GM23338 (cell line): Measurements from ENCODE around the gene UTS2R. TPM values are rescaled to one million over a fixed set of nuclear protein-coding genes. Genes with fewer than 3 reads are reported as not detected.

Source experiments
- ATAC-seq: fragments of 200-7000 bp; cut with Tn5 transposase; 3 replicates; pipeline ENCODE4 v1.9.1; 2020
- DNase-seq: peaks from one replicate; pipeline ENCODE4 v3.0.0-alpha.2; 2015; ENCODE audit warnings: low spot score
- H2AFZ ChIP-seq: fragments of 200-600 bp; sonication (generic); 2 replicates; pipeline ENCODE4 v1.8.0; 2016; ENCODE audit warnings: antibody characterized with exemption, mild to moderate bottlenecking, moderate library complexity
- H3F3A ChIP-seq: fragments of 200-600 bp; sonication (generic); replicated peaks from 2 replicates; pipeline ENCODE4 v1.8.0; 2017; ENCODE audit warnings: antibody characterized with exemption, mixed run types, low read depth
- H3K27ac ChIP-seq: fragments of 200-600 bp; sonication (generic); 2 replicates; pipeline ENCODE4 v1.6.1; 2016; ENCODE audit warnings: low read depth
- H3K27me3 ChIP-seq: fragments of 200-600 bp; sonication (generic); 2 replicates; pipeline ENCODE4 v1.8.0; 2016; ENCODE audit warnings: mild to moderate bottlenecking, mixed run types, moderate library complexity; ENCODE audit not compliant: insufficient read depth
- H3K36me3 ChIP-seq: fragments of 200-600 bp; sonication (generic); 2 replicates; pipeline ENCODE4 v1.8.0; 2016; ENCODE audit warnings: mild to moderate bottlenecking; ENCODE audit not compliant: insufficient read depth
- H3K4me1 ChIP-seq: fragments of 200-600 bp; sonication (generic); 2 replicates; pipeline ENCODE4 v1.8.0; 2016; ENCODE audit warnings: mild to moderate bottlenecking, moderate library complexity; ENCODE audit not compliant: insufficient read depth
- H3K4me2 ChIP-seq: fragments of 200-600 bp; sonication (generic); 2 replicates; pipeline ENCODE4 v1.7.1; 2017; ENCODE audit warnings: mixed run types
- H3K4me3 ChIP-seq: fragments of 200-600 bp; sonication (generic); 2 replicates; pipeline ENCODE4 v1.6.1; 2016; ENCODE audit warnings: mixed run types
- H3K79me2 ChIP-seq: fragments of 200-600 bp; sonication (generic); replicated peaks from 2 replicates; pipeline ENCODE4 v1.8.0; 2017; ENCODE audit warnings: mild to moderate bottlenecking; ENCODE audit not compliant: insufficient read depth
- H3K9me2 ChIP-seq: fragments of 200-600 bp; sonication (generic); 2 replicates; pipeline ENCODE4 v1.8.0; 2017; ENCODE audit not compliant: insufficient read depth
- H4K20me1 ChIP-seq: fragments of 200-600 bp; sonication (generic); replicated peaks from 2 replicates; pipeline ENCODE4 v1.8.0; 2017; ENCODE audit warnings: mild to moderate bottlenecking; ENCODE audit not compliant: insufficient read depth
- H3K27ac Mint-ChIP-seq: 2 replicates; pipeline ENCODE4 v1.8.0; 2020; ENCODE audit warnings: inconsistent platforms, mild to moderate bottlenecking, moderate library complexity, mixed read lengths
- H3K27me3 Mint-ChIP-seq: 3 replicates; pipeline ENCODE4 v1.8.0; 2022; ENCODE audit warnings: low read depth, mild to moderate bottlenecking, moderate library complexity, mixed read lengths, inconsistent platforms; ENCODE audit not compliant: insufficient read depth, poor library complexity
- H3K36me3 Mint-ChIP-seq: 3 replicates; pipeline ENCODE4 v1.8.0; 2021; ENCODE audit warnings: low read depth, mild to moderate bottlenecking, inconsistent platforms, moderate library complexity, mixed read lengths
- H3K4me1 Mint-ChIP-seq: 3 replicates; pipeline ENCODE4 v1.8.0; 2020; ENCODE audit warnings: mild to moderate bottlenecking, inconsistent platforms, mixed read lengths
- H3K4me3 Mint-ChIP-seq: 3 replicates; pipeline ENCODE4 v1.8.0; 2021; ENCODE audit warnings: moderate library complexity, mild to moderate bottlenecking, inconsistent platforms, mixed read lengths
- H3K9me3 Mint-ChIP-seq: 3 replicates; pipeline ENCODE4 v1.8.0; 2020; ENCODE audit warnings: moderate library complexity, mild to moderate bottlenecking, inconsistent platforms, mixed read lengths
- CREB1 ChIP-seq: fragments of 250-450 bp; sonication (Bioruptor Pico); IDR thresholded peaks from 2 replicates; pipeline ENCODE4 v1.5.0; 2020; ENCODE audit warnings: low read depth, mild to moderate bottlenecking, moderate library complexity
- EZH2 ChIP-seq: fragments of 200-600 bp; sonication (generic); IDR thresholded peaks from one replicate; pipeline ENCODE4 v1.8.0; 2017; ENCODE audit warnings: antibody characterized with exemption, mild to moderate bottlenecking, low read depth; ENCODE audit not compliant: unreplicated experiment
- JUNB ChIP-seq: IDR thresholded peaks from one replicate; pipeline ENCODE4 v1.6.1; 2016; ENCODE audit warnings: antibody characterized with exemption; ENCODE audit not compliant: unreplicated experiment
- NANOG ChIP-seq: IDR thresholded peaks from 2 replicates; pipeline ENCODE4 v1.6.1; 2016; ENCODE audit warnings: antibody characterized with exemption, borderline replicate concordance
- POLR2AphosphoS5 ChIP-seq: IDR thresholded peaks from 2 replicates; pipeline ENCODE4 v1.6.1; 2016; ENCODE audit warnings: antibody characterized with exemption, low read depth
- STAT1 ChIP-seq: IDR thresholded peaks from one replicate; pipeline ENCODE4 v1.6.1; 2016; ENCODE audit warnings: antibody characterized with exemption; ENCODE audit not compliant: unreplicated experiment
- ZNF114 ChIP-seq: fragments of 250-450 bp; sonication (Bioruptor Pico); IDR thresholded peaks from 2 replicates; pipeline ENCODE4 v1.5.0; 2020; ENCODE audit warnings: mild to moderate bottlenecking, moderate library complexity
- ZNF331 ChIP-seq: fragments of 250-450 bp; sonication (Bioruptor Pico); IDR thresholded peaks from 2 replicates; pipeline ENCODE4 v1.5.0; 2020; ENCODE audit warnings: low read depth, mild to moderate bottlenecking, moderate library complexity
- polyA plus RNA-seq: library from polyadenylated mRNA; unstranded; fragments of >200 nt; fragmentation: Nextera tagmentation; extraction: Ambion mirVana; gene quantifications from 2 replicates; pipeline ENCODE4 v1.2.1, GENCODE V29; 2016
- total RNA-seq: library from RNA; depleted of rRNA; stranded (reverse); fragments of >200 nt; shearing (Covaris generic); gene quantifications from 2 replicates; pipeline ENCODE4 v1.2.3, GENCODE V29; 2014
- TF ChIP-seq, protein P1 (sequence below), 2 experiments: fragments of 200-600 bp in 1 of 2; sonication (generic) in 1 of 2; conservative IDR thresholded peaks; 2 replicates each; pipeline versions ENCODE4 v1.5.1 to v1.6.1; 2016 to 2017; ENCODE audit warnings: antibody characterized with exemption in 2 of 2, low read depth in 2 of 2, mild to moderate bottlenecking in 2 of 2, moderate library complexity in 1 of 2
- TF ChIP-seq, protein P2 (sequence below): fragments of 250-450 bp; sonication (Bioruptor Pico); IDR thresholded peaks from 2 replicates; pipeline ENCODE4 v1.5.0; 2020; ENCODE audit warnings: mild to moderate bottlenecking, moderate library complexity

Gene UTS2R
- total and polyA plus RNA-seq, 2 experiments from 2014 or later = 0.49 TPM; not detected in 1

DNA sequence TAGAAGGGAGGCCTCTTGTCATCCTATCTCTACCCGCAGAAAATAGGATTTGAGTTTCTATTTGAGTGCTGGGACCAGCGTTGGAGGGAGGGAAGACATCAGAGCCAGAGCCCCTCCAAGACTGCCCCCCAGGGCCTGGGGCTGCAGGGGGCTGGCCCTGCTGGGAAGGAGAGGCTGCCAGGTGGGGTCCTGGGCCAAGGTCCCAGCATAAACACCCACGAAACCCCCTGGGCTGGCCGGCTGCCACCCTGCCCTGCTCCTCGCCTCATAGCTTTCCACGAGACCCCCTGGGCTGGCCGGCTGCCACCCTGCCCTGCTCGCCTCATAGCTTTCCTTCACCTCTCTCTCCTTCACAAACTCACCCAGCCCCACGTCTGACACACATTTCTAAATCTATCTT lies 23.1 kb upstream of the UTS2R start:
- H3K27me3 ChIP-seq = no peaks in the 10 kb centered on the region
- H3K9me3 Mint-ChIP-seq = no peaks in the 10 kb centered on the region
- no peak overlapping the region for H3K27ac ChIP-seq
- H3K27ac Mint-ChIP-seq = no peak overlapping the region
- H3F3A ChIP-seq = no peaks in the 10 kb centered on the region
- H3K4me3 Mint-ChIP-seq = no peak overlapping the region; the same call in 2 of the 3 replicates
- H3K36me3 ChIP-seq = no peaks in the 10 kb centered on the region
- ATAC-seq (no peak), DNase-seq (no peak)
- no peaks in the 10 kb centered on the region for H3K4me1 ChIP-seq
- no peaks in the 10 kb centered on the region for H3K79me2 ChIP-seq
- H3K27me3 Mint-ChIP-seq = peaks cover 11% of the 10 kb centered on the region
- H3K36me3 Mint-ChIP-seq = no peaks in the 10 kb centered on the region
- no peaks in the 10 kb centered on the region for H4K20me1 ChIP-seq
- H3K4me1 Mint-ChIP-seq = peaks cover 4% of the 10 kb centered on the region; the same call in 1 of the 3 replicates
- H3K9me2 ChIP-seq = no peaks in the 10 kb centered on the region
- no peak overlapping the region for H2AFZ ChIP-seq
- H3K4me2 ChIP-seq = no peak overlapping the region
- no peak overlapping the region for H3K4me3 ChIP-seq
- TF ChIP-seq POLR2AphosphoS5 (no peak), NANOG (no peak), CREB1 (CRISPR knock-in tag) (no peak), JUNB (no peak)
- TF ChIP-seq, protein P1, sequence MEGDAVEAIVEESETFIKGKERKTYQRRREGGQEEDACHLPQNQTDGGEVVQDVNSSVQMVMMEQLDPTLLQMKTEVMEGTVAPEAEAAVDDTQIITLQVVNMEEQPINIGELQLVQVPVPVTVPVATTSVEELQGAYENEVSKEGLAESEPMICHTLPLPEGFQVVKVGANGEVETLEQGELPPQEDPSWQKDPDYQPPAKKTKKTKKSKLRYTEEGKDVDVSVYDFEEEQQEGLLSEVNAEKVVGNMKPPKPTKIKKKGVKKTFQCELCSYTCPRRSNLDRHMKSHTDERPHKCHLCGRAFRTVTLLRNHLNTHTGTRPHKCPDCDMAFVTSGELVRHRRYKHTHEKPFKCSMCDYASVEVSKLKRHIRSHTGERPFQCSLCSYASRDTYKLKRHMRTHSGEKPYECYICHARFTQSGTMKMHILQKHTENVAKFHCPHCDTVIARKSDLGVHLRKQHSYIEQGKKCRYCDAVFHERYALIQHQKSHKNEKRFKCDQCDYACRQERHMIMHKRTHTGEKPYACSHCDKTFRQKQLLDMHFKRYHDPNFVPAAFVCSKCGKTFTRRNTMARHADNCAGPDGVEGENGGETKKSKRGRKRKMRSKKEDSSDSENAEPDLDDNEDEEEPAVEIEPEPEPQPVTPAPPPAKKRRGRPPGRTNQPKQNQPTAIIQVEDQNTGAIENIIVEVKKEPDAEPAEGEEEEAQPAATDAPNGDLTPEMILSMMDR (conservative IDR thresholded peaks at IDR 0.05; ENCODE audit: low read depth in 2 of 2) = no peak

DNA sequence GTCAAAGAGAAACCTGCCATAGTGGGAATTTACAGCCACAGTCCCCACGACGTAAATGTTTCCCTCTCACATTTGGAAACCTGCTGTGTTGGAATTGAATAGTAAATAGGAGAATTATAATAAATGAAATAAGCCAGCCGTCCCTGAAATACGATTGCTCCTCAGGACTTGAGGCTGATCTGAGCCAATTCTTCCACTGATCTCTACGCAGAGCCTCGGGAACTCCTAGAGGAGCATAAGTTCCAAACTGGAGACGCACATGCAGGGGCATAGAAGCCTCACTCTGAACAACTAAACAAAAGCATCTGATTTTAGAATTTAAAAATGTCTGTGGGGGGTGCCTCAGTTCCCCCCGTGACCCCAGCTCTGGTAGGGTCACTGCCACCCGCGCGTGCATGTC lies 22.7 kb upstream of the UTS2R start:
- no peak overlapping the region for H2AFZ ChIP-seq
- Mint-ChIP-seq H3K9me3 (no peaks in the 10 kb centered on the region), H3K36me3 (no peaks in the 10 kb centered on the region), H3K27me3 (peaks cover 11% of the 10 kb centered on the region), H3K4me3 (no peak overlapping the region; the same call in 2 of the 3 replicates), H3K27ac (no peak overlapping the region), H3K4me1 (peaks cover 4% of the 10 kb centered on the region; the same call in 1 of the 3 replicates)
- TF ChIP-seq CREB1 (CRISPR knock-in tag) (no peak), EZH2 (no peak), ZNF331 (CRISPR knock-in tag) (no peak), POLR2AphosphoS5 (no peak), ZNF114 (no peak), STAT1 (no peak), JUNB (no peak), NANOG (no peak)
- TF ChIP-seq, protein P2, sequence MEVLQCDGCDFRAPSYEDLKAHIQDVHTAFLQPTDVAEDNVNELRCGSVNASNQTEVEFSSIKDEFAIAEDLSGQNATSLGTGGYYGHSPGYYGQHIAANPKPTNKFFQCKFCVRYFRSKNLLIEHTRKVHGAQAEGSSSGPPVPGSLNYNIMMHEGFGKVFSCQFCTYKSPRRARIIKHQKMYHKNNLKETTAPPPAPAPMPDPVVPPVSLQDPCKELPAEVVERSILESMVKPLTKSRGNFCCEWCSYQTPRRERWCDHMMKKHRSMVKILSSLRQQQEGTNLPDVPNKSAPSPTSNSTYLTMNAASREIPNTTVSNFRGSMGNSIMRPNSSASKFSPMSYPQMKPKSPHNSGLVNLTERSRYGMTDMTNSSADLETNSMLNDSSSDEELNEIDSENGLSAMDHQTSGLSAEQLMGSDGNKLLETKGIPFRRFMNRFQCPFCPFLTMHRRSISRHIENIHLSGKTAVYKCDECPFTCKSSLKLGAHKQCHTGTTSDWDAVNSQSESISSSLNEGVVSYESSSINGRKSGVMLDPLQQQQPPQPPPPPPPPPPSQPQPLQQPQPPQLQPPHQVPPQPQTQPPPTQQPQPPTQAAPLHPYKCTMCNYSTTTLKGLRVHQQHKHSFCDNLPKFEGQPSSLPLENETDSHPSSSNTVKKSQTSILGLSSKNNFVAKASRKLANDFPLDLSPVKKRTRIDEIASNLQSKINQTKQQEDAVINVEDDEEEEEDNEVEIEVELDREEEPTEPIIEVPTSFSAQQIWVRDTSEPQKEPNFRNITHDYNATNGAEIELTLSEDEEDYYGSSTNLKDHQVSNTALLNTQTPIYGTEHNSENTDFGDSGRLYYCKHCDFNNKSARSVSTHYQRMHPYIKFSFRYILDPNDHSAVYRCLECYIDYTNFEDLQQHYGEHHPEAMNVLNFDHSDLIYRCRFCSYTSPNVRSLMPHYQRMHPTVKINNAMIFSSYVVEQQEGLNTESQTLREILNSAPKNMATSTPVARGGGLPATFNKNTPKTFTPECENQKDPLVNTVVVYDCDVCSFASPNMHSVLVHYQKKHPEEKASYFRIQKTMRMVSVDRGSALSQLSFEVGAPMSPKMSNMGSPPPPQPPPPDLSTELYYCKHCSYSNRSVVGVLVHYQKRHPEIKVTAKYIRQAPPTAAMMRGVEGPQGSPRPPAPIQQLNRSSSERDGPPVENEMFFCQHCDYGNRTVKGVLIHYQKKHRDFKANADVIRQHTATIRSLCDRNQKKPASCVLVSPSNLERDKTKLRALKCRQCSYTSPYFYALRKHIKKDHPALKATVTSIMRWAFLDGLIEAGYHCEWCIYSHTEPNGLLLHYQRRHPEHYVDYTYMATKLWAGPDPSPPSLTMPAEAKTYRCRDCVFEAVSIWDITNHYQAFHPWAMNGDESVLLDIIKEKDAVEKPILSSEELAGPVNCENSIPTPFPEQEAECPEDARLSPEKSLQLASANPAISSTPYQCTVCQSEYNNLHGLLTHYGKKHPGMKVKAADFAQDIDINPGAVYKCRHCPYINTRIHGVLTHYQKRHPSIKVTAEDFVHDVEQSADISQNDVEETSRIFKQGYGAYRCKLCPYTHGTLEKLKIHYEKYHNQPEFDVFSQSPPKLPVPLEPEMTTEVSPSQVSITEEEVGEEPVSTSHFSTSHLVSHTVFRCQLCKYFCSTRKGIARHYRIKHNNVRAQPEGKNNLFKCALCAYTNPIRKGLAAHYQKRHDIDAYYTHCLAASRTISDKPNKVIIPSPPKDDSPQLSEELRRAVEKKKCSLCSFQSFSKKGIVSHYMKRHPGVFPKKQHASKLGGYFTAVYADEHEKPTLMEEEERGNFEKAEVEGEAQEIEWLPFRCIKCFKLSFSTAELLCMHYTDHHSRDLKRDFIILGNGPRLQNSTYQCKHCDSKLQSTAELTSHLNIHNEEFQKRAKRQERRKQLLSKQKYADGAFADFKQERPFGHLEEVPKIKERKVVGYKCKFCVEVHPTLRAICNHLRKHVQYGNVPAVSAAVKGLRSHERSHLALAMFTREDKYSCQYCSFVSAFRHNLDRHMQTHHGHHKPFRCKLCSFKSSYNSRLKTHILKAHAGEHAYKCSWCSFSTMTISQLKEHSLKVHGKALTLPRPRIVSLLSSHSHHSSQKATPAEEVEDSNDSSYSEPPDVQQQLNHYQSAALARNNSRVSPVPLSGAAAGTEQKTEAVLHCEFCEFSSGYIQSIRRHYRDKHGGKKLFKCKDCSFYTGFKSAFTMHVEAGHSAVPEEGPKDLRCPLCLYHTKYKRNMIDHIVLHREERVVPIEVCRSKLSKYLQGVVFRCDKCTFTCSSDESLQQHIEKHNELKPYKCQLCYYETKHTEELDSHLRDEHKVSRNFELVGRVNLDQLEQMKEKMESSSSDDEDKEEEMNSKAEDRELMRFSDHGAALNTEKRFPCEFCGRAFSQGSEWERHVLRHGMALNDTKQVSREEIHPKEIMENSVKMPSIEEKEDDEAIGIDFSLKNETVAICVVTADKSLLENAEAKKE = no peak
- DNase-seq (no peak), ATAC-seq (no peak)
- H4K20me1 ChIP-seq = no peaks in the 10 kb centered on the region
- no peaks in the 10 kb centered on the region for H3K36me3 ChIP-seq
- H3K4me3 ChIP-seq = no peak overlapping the region
- no peaks in the 10 kb centered on the region for H3F3A ChIP-seq
- no peaks in the 10 kb centered on the region for H3K27me3 ChIP-seq
- H3K4me1 ChIP-seq = no peaks in the 10 kb centered on the region
- no peak overlapping the region for H3K4me2 ChIP-seq
- no peaks in the 10 kb centered on the region for H3K9me2 ChIP-seq
- no peak overlapping the region for H3K27ac ChIP-seq
- H3K79me2 ChIP-seq = no peaks in the 10 kb centered on the region
